Smooth muscle cell (in vitro differentiated cells): ENCODE measurements around the gene CREB5. TPM values are rescaled to one million over a fixed set of nuclear protein-coding genes. Genes with fewer than 3 reads are reported as not detected.

Source experiments
- DNase-seq: peaks from one replicate; lab custom pipeline; 2025; ENCODE audit not compliant: unreplicated experiment; lab: John Stamatoyannopoulos, UW
- H2AFZ ChIP-seq: fragments of 200-600 bp; sonication (generic); 2 replicates; pipeline ENCODE4 v1.6.0; 2016; ENCODE audit warnings: antibody characterized with exemption, low read depth, mild to moderate bottlenecking
- H3F3A ChIP-seq: fragments of 200-600 bp; sonication (generic); 2 replicates; pipeline ENCODE4 v1.6.0; 2017; ENCODE audit warnings: antibody characterized with exemption, low read depth
- H3K27ac ChIP-seq: fragments of 200-600 bp; sonication (generic); 2 replicates; pipeline ENCODE4 v1.5.1; 2016; ENCODE audit warnings: low read depth, mild to moderate bottlenecking
- H3K27me3 ChIP-seq: fragments of 200-600 bp; sonication (generic); 2 replicates; pipeline ENCODE4 v1.6.1; 2016; ENCODE audit warnings: low read depth, mild to moderate bottlenecking
- H3K36me3 ChIP-seq: fragments of 200-600 bp; sonication (generic); 2 replicates; pipeline ENCODE4 v1.5.1; 2016; ENCODE audit warnings: low read depth
- H3K4me1 ChIP-seq: fragments of 200-600 bp; sonication (generic); 2 replicates; pipeline ENCODE4 v1.5.1; 2016; ENCODE audit warnings: low read depth
- H3K4me2 ChIP-seq: fragments of 200-600 bp; sonication (generic); 2 replicates; pipeline ENCODE4 v1.6.0; 2016; ENCODE audit warnings: mild to moderate bottlenecking
- H3K4me3 ChIP-seq: fragments of 200-600 bp; sonication (generic); 2 replicates; pipeline ENCODE4 v1.5.1; 2016; ENCODE audit warnings: mild to moderate bottlenecking
- H3K79me2 ChIP-seq: fragments of 200-600 bp; sonication (generic); 2 replicates; pipeline ENCODE4 v1.6.0; 2016; ENCODE audit warnings: low read depth, mild to moderate bottlenecking
- H3K9ac ChIP-seq: fragments of 200-600 bp; sonication (generic); 2 replicates; pipeline ENCODE4 v1.6.0; 2016; ENCODE audit warnings: low read depth
- H3K9me3 ChIP-seq: fragments of 200-600 bp; sonication (generic); replicated peaks from 2 replicates; pipeline ENCODE4 v1.5.1; 2016; ENCODE audit warnings: low read depth
- H4K20me1 ChIP-seq: fragments of 200-600 bp; sonication (generic); 2 replicates; pipeline ENCODE4 v1.6.0; 2016; ENCODE audit warnings: low read depth
- CTCF ChIP-seq: fragments of 200-600 bp; sonication (generic); IDR thresholded peaks from 2 replicates; pipeline ENCODE4 v1.5.1; 2017; ENCODE audit warnings: borderline replicate concordance, mild to moderate bottlenecking, antibody characterized with exemption; ENCODE audit not compliant: insufficient read depth, poor library complexity, severe bottlenecking
- whole genome bisulfite sequencing: methylation state at CpG from one replicate; pipeline ENCODE4 v1.1.7; 2016; ENCODE audit warnings: low lambda C conversion rate; 5-methylcytosine and 5-hydroxymethylcytosine counted together
- polyA plus RNA-seq: library from polyadenylated mRNA; unstranded; fragments of >200 nt; fragmentation: Nextera tagmentation; extraction: Ambion mirVana; gene quantifications from 2 replicates; pipeline ENCODE4 v1.2.1, GENCODE V29; 2016
- total RNA-seq: library from RNA; depleted of rRNA; stranded (reverse); fragments of >200 nt; gene quantifications from 2 replicates; pipeline ENCODE4 v1.2.3, GENCODE V29; 2014

CREB5 gene
- total and polyA plus RNA-seq, 2 experiments from 2014 or later, result 6.2 to 18.2 TPM

GRCh38 chr7:28599411-28599810, 187.1 kb downstream of the CREB5 start:
- no peak for DNase-seq
- Histone ChIP-seq H3K4me2 (no peak overlapping the region), H4K20me1 (no peaks in the 10 kb centered on the region), H3F3A (no peaks in the 10 kb centered on the region), H3K36me3 (no peaks in the 10 kb centered on the region), H3K9ac (no peak overlapping the region), H2AFZ (no peak overlapping the region), H3K4me1 (no peaks in the 10 kb centered on the region), H3K27me3 (peaks cover 4% of the 10 kb centered on the region), H3K4me3 (no peak overlapping the region), H3K79me2 (no peaks in the 10 kb centered on the region), H3K27ac (no peak overlapping the region), H3K9me3 (no peaks in the 10 kb centered on the region)
- WGBS, result 94% methylated on average over 5 of the region's 5 CpGs
- TF ChIP-seq CTCF, result no peak

- H4K20me1 ChIP-seq, result no peaks in the 10 kb centered on the region
- H3K4me1 ChIP-seq, result no peaks in the 10 kb centered on the region
- H3K9ac ChIP-seq, result no peak overlapping the region
- TF ChIP-seq CTCF, result no peak
- H3K79me2 ChIP-seq, result no peaks in the 10 kb centered on the region
- H2AFZ ChIP-seq, result no peak overlapping the region
- H3F3A ChIP-seq, result no peaks in the 10 kb centered on the region
- 94% methylated on average over 3 of the region's 3 CpGs for WGBS
- no peak overlapping the region for H3K4me3 ChIP-seq
- H3K4me2 ChIP-seq, result no peak overlapping the region
- no peaks in the 10 kb centered on the region for H3K36me3 ChIP-seq
- DNase-seq, result no peak
- peaks cover 4% of the 10 kb centered on the region for H3K27me3 ChIP-seq
- no peaks in the 10 kb centered on the region for H3K9me3 ChIP-seq
- no peak overlapping the region for H3K27ac ChIP-seq
These were observed 190.0 kb downstream of the CREB5 start for GRCh38 chr7:28602282-28602681.

GRCh38 chr7:28605427-28606085, 193.2 kb downstream of the CREB5 start:
- H3K79me2 ChIP-seq, result no peaks in the 10 kb centered on the region
- no peak for DNase-seq
- WGBS, result 97% methylated on average over 7 of the region's 7 CpGs
- H2AFZ ChIP-seq, result no peak overlapping the region
- no peak for TF ChIP-seq CTCF
- no peaks in the 10 kb centered on the region for H4K20me1 ChIP-seq
- no peak overlapping the region for H3K9ac ChIP-seq
- H3K36me3 ChIP-seq, result no peaks in the 10 kb centered on the region
- no peaks in the 10 kb centered on the region for H3K9me3 ChIP-seq
- H3K4me1 ChIP-seq, result no peaks in the 10 kb centered on the region
- H3K27me3 ChIP-seq, result peaks cover under 1% of the 10 kb centered on the region
- no peak overlapping the region for H3K4me2 ChIP-seq
- no peak overlapping the region for H3K27ac ChIP-seq
- no peak overlapping the region for H3K4me3 ChIP-seq
- H3F3A ChIP-seq, result no peaks in the 10 kb centered on the region

GRCh38 chr7:28606421-28606820, 194.1 kb downstream of the CREB5 start:
- no peaks in the 10 kb centered on the region for H3F3A ChIP-seq
- no peak overlapping the region for H3K27ac ChIP-seq
- H3K36me3 ChIP-seq, result no peaks in the 10 kb centered on the region
- H3K4me1 ChIP-seq, result no peaks in the 10 kb centered on the region
- H3K9me3 ChIP-seq, result no peaks in the 10 kb centered on the region
- no peak overlapping the region for H3K4me2 ChIP-seq
- no peak overlapping the region for H2AFZ ChIP-seq
- no peak overlapping the region for H3K9ac ChIP-seq
- no peak for DNase-seq
- TF ChIP-seq CTCF, result no peak
- no peaks in the 10 kb centered on the region for H3K79me2 ChIP-seq
- H3K27me3 ChIP-seq, result no peaks in the 10 kb centered on the region
- no peak overlapping the region for H3K4me3 ChIP-seq
- no peaks in the 10 kb centered on the region for H4K20me1 ChIP-seq
